Glutamatergic neuron (in vitro differentiated cells): Measurements from ENCODE around the gene RANBP17. TPM values are rescaled to one million over a fixed set of nuclear protein-coding genes. Genes with fewer than 3 reads are reported as not detected.

ENCODE experiments used
- DNase-seq: peaks from one replicate; pipeline ENCODE4 v3.0.0; 2022
- H3K27ac Mint-ChIP-seq: one replicate; pipeline ENCODE4 v1.8.0; 2020; ENCODE audit warnings: mild to moderate bottlenecking, mixed read lengths, inconsistent platforms; ENCODE audit not compliant: unreplicated experiment
- H3K27me3 Mint-ChIP-seq: one replicate; pipeline ENCODE4 v1.8.0; 2020; ENCODE audit warnings: mild to moderate bottlenecking, moderate library complexity, mixed read lengths, inconsistent platforms; ENCODE audit not compliant: unreplicated experiment
- H3K36me3 Mint-ChIP-seq: one replicate; pipeline ENCODE4 v1.8.0; 2020; ENCODE audit warnings: mild to moderate bottlenecking, mixed read lengths, inconsistent platforms; ENCODE audit not compliant: unreplicated experiment
- H3K4me1 Mint-ChIP-seq: one replicate; pipeline ENCODE4 v1.8.0; 2020; ENCODE audit warnings: mild to moderate bottlenecking, low read depth, mixed read lengths, inconsistent platforms; ENCODE audit not compliant: unreplicated experiment
- H3K4me3 Mint-ChIP-seq: one replicate; pipeline ENCODE4 v1.8.0; 2020; ENCODE audit warnings: mild to moderate bottlenecking, mixed read lengths, inconsistent platforms; ENCODE audit not compliant: unreplicated experiment
- H3K9me3 Mint-ChIP-seq: one replicate; pipeline ENCODE4 v1.8.0; 2020; ENCODE audit warnings: mild to moderate bottlenecking, moderate library complexity, mixed read lengths, inconsistent platforms; ENCODE audit not compliant: unreplicated experiment
- CTCF ChIP-seq: fragments of 200-600 bp; sonication (generic); IDR thresholded peaks from one replicate; pipeline ENCODE4 v1.5.0; 2021; ENCODE audit not compliant: partially characterized antibody, unreplicated experiment
- total RNA-seq: library from RNA; stranded (reverse); fragmentation: NEBNext Ultra II Directional; extraction: Animal tissue kit (Norgen Biotek cat#: 25700); gene quantifications from one replicate; pipeline ENCODE4 v1.2.1, GENCODE V29; 2021; ENCODE audit not compliant: unreplicated experiment

RANBP17 gene
- total RNA-seq, 1 donor from 2014 or later, result 25.7 TPM

GRCh38 chr5:170985486-170985885 lies 123.7 kb downstream of the RANBP17 start:
- Mint-ChIP-seq H3K27me3 (no peaks in the 10 kb centered on the region), H3K4me3 (no peak overlapping the region), H3K27ac (no peak overlapping the region), H3K9me3 (peaks cover 5% of the 10 kb centered on the region), H3K36me3 (peaks cover 13% of the 10 kb centered on the region), H3K4me1 (peaks cover 3% of the 10 kb centered on the region)
- no peak for DNase-seq
- TF ChIP-seq CTCF, result no peak

- Mint-ChIP-seq H3K4me1 (peaks cover 11% of the 10 kb centered on the region), H3K36me3 (peaks cover 2% of the 10 kb centered on the region)
These were observed 124.8 kb downstream of the RANBP17 start for GRCh38 chr5:170986598-170986997.

GRCh38 chr5:170993476-170993875 lies 131.7 kb downstream of the RANBP17 start:
- peaks cover 2% of the 10 kb centered on the region for H3K27me3 Mint-ChIP-seq
- no peak for TF ChIP-seq CTCF

More at GRCh38 chr5:170986598-170986997, 124.8 kb downstream of the RANBP17 start:
- Mint-ChIP-seq H3K4me3 (no peak overlapping the region), H3K27ac (no peak overlapping the region), H3K9me3 (no peaks in the 10 kb centered on the region), H3K27me3 (no peaks in the 10 kb centered on the region)
- TF ChIP-seq CTCF, result no peak
- DNase-seq, result no peak

GRCh38 chr5:171010086-171010485 lies 148.3 kb downstream of the RANBP17 start:
- no peak overlapping the region for H3K27ac Mint-ChIP-seq
- H3K36me3 Mint-ChIP-seq, result peaks cover 20% of the 10 kb centered on the region
- H3K4me3 Mint-ChIP-seq, result no peak overlapping the region
- no peak for TF ChIP-seq CTCF
- no peak for DNase-seq
- peaks cover 8% of the 10 kb centered on the region for H3K9me3 Mint-ChIP-seq
- no peaks in the 10 kb centered on the region for H3K4me1 Mint-ChIP-seq
- no peaks in the 10 kb centered on the region for H3K27me3 Mint-ChIP-seq

More at GRCh38 chr5:170993476-170993875, 131.7 kb downstream of the RANBP17 start:
- Mint-ChIP-seq H3K36me3 (no peaks in the 10 kb centered on the region), H3K4me3 (no peak overlapping the region), H3K9me3 (no peaks in the 10 kb centered on the region), H3K4me1 (peaks cover 16% of the 10 kb centered on the region), H3K27ac (no peak overlapping the region)
- DNase-seq, result no peak

- TF ChIP-seq CTCF, result no peak
- Mint-ChIP-seq H3K9me3 (peaks cover 8% of the 10 kb centered on the region), H3K27ac (no peak overlapping the region), H3K27me3 (no peaks in the 10 kb centered on the region), H3K4me1 (no peaks in the 10 kb centered on the region), H3K36me3 (peaks cover 20% of the 10 kb centered on the region), H3K4me3 (no peak overlapping the region)
- DNase-seq, result no peak
These were observed 149.0 kb downstream of the RANBP17 start for GRCh38 chr5:171010816-171011215.
